Breast epithelium (tissue), 4 donors: ENCODE results near the gene MAP1LC3B2. TPM values are rescaled to one million over a fixed set of nuclear protein-coding genes. Genes with fewer than 3 reads are reported as not detected.

ENCODE experiments used
- DNase-seq, 2 donors: peaks; one replicate each; pipeline ENCODE4 v3.0.0-alpha.2; 2019; ENCODE audit warnings: low spot score in 2 of 2
- H3K27ac ChIP-seq, 2 donors: fragments of 200-600 bp; sonication (generic) in 1 of 2; one replicate each; pipeline ENCODE4 v1.5.1; 2016 to 2019; ENCODE audit warnings: mild to moderate bottlenecking in 1 of 2
- H3K27me3 ChIP-seq, 2 donors: fragments of 200-600 bp; sonication (generic) in 1 of 2; one replicate each; pipeline versions ENCODE4 v1.5.1 to v1.6.0; 2017 to 2019; ENCODE audit warnings: control low read depth in 1 of 2, mild to moderate bottlenecking in 1 of 2
- H3K36me3 ChIP-seq: fragments of 200-600 bp; one replicate; pipeline ENCODE4 v1.5.1; 2019
- H3K4me1 ChIP-seq, 2 donors: fragments of 200-600 bp; sonication (generic); one replicate each; pipeline ENCODE4 v1.5.1; 2016 to 2019; ENCODE audit warnings: control low read depth in 1 of 2
- H3K4me3 ChIP-seq, 3 donors: fragments of 200-600 bp; sonication (generic); 1 replicate in 2 of 3; 2 replicates in 1 of 3; pipeline ENCODE4 v1.5.1; 2016 to 2019; ENCODE audit warnings: mild to moderate bottlenecking in 3 of 3, moderate library complexity in 2 of 3
- H3K9me3 ChIP-seq, 2 donors: fragments of 200-600 bp; sonication (generic) in 1 of 2; one replicate each; pipeline ENCODE4 v1.5.1; 2016 to 2019; ENCODE audit warnings: control low read depth in 1 of 2
- POLR2A ChIP-seq: fragments of 450-650 bp; IDR thresholded peaks from one replicate; pipeline ENCODE4 v1.6.1; 2016; ENCODE audit warnings: antibody characterized with exemption, mild to moderate bottlenecking, moderate library complexity
- POLR2AphosphoS5 ChIP-seq, 3 donors: sonication (generic); formaldehyde crosslinking; IDR thresholded peaks; one replicate each; pipeline ENCODE4 v1.6.1; 2017; ENCODE audit warnings: antibody characterized with exemption in 3 of 3
- intact Hi-C: fragments of 100-400 bp; cut with DNase I; formaldehyde crosslinking; loops from one replicate; pipeline ENCODE4 v1.15.1; 2023; ENCODE audit warnings: low total_unique reads
- total RNA-seq, 3 donors: library from RNA; depleted of rRNA; stranded (reverse); fragments of >200 nt; gene quantifications; one replicate each; pipeline ENCODE4 v1.1.0, GENCODE V29; 2016
- TF ChIP-seq, protein P1 (sequence below), 3 donors: fragments of 450-650 bp; IDR thresholded peaks; one replicate each; pipeline ENCODE4 v1.5.1; 2016 to 2017; ENCODE audit warnings: antibody characterized with exemption in 3 of 3, mild to moderate bottlenecking in 3 of 3, moderate library complexity in 3 of 3

The MAP1LC3B2 gene
- total RNA-seq, 3 donors from 2014 or later: 0.98 to 8.5 (median 1.1) TPM

DNA sequence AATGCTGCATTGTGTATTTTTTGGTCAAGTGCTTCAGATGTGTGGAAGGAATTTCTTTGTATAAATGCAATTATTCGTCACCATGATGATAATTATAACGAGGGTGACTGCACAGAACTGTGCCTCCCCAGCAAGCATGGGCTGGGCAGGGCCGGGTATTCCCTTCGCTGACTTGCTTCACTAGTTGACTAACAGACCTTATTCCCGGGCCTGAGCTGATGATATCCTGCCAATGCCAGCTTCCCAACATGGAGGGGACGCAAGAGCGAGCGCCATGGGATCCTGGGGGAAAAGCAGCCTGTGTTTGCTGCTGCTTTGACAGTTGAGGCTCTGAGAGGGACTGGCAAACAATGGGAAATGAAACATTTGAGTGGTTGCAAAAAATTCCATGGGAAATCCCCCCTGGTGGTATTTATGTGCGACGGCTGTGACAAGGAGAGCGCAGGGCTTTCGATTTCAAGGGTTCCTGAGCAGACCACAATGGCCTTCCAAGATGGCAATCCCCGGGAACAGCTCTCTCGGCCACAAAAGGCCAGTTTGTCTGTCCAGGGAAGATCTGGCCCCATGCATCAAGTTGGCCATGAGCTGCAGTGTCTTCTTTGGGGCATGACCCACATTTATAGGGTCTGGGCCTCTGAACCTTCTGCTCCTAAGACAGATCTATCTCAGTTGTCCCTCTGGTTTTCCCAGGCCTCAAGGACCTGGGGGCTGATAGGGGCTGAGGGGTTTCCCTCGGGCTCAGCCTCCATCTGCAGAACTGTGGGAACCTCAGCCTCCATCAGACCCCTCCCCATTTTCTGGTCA, 21.9 kb upstream of the MAP1LC3B2 start:
- DNase-seq: no peak
- intact Hi-C loops: no loop called here
- no peaks in the 10 kb centered on the region for H3K9me3 ChIP-seq
- no peaks in the 10 kb centered on the region for H3K27me3 ChIP-seq
- no peak overlapping the region for H3K27ac ChIP-seq
- H3K4me1 ChIP-seq: peaks cover 6 to 9% of the 10 kb centered on the region in 2 donors
- H3K36me3 ChIP-seq: no peaks in the 10 kb centered on the region
- TF ChIP-seq POLR2AphosphoS5 (IDR thresholded peaks at IDR 0.05): no peak
- TF ChIP-seq, protein P1, sequence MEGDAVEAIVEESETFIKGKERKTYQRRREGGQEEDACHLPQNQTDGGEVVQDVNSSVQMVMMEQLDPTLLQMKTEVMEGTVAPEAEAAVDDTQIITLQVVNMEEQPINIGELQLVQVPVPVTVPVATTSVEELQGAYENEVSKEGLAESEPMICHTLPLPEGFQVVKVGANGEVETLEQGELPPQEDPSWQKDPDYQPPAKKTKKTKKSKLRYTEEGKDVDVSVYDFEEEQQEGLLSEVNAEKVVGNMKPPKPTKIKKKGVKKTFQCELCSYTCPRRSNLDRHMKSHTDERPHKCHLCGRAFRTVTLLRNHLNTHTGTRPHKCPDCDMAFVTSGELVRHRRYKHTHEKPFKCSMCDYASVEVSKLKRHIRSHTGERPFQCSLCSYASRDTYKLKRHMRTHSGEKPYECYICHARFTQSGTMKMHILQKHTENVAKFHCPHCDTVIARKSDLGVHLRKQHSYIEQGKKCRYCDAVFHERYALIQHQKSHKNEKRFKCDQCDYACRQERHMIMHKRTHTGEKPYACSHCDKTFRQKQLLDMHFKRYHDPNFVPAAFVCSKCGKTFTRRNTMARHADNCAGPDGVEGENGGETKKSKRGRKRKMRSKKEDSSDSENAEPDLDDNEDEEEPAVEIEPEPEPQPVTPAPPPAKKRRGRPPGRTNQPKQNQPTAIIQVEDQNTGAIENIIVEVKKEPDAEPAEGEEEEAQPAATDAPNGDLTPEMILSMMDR (IDR thresholded peaks at IDR 0.05): no peak
- no peak for TF ChIP-seq POLR2A
- H3K4me3 ChIP-seq: no peak overlapping the region

GRCh38 chr12:116538076-116538591, 21.0 kb upstream of the MAP1LC3B2 start:
- peaks cover 6% of the 10 kb centered on the region in 2 donors for H3K4me1 ChIP-seq
- peak overlapping the region; percentile 35 to 80 for H3K27ac ChIP-seq
- TF ChIP-seq POLR2AphosphoS5 (IDR thresholded peaks at IDR 0.05): no peak
- TF ChIP-seq, protein P1 (IDR thresholded peaks at IDR 0.05): no peak
- TF ChIP-seq POLR2A: no peak
- no peak for DNase-seq
- H3K36me3 ChIP-seq: no peaks in the 10 kb centered on the region
- intact Hi-C loops: no loop called here
- H3K9me3 ChIP-seq: no peaks in the 10 kb centered on the region
- no peaks in the 10 kb centered on the region for H3K27me3 ChIP-seq
- no peak overlapping the region for H3K4me3 ChIP-seq

DNA sequence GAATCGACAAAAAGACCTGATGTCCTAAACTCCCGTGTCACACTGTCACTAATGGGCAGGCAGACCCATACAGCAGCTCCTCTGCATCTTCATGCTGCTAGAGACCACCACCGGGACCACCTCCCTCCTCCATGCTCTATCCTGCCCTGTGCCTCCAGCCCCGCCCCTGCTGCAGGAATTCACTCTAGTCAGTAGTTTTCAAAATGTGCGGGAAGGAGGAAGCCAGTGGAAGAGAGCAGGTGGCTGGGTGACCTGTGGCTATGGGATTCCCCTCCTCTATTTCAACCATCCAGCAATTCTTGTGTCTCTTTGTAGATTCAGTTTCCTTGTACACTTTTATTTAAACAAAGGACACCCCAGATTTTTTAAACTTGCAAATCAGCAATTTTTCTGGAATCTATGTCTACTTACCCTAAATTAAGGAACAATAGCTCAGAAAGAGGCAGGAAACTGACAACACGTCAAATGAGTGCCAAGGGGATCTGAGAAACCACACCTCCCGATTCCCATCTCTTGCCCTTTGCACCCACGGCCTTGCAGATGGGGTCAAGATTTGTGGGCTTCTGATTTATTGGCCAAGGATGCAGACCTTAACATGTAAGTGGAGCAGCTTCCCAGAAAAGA, 20.4 kb upstream of the MAP1LC3B2 start:
- H3K4me3 ChIP-seq: no peak overlapping the region
- no peak for DNase-seq
- no peaks in the 10 kb centered on the region for H3K36me3 ChIP-seq
- H3K27ac ChIP-seq: peak overlapping the region; percentile 35 to 80
- peaks cover 6% of the 10 kb centered on the region in 2 donors for H3K4me1 ChIP-seq
- intact Hi-C loops: no loop called here
- H3K9me3 ChIP-seq: no peaks in the 10 kb centered on the region
- TF ChIP-seq POLR2AphosphoS5 (IDR thresholded peaks at IDR 0.05): no peak
- TF ChIP-seq POLR2A: no peak
- TF ChIP-seq, protein P1 (IDR thresholded peaks at IDR 0.05): no peak
- H3K27me3 ChIP-seq: no peaks in the 10 kb centered on the region

DNA sequence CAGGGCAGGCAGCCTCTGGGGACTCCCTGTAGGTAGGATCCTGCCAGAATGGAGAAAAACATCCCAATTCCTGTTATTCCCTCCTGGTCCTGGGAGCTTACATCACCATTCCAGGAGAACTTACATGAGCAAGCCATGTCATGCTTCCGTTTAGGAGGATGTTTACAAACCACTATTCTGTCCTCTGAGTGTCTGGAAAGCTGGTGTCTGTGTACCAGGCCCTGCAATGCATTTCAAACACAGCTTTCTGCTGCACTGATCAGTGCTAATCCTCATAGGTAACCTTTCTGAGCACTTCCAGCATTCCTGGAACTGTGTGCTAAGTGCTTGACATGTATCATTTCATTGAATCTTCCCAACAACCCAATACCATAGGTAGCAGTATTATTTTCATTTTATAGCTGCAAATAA, 19.8 kb upstream of the MAP1LC3B2 start:
- Histone ChIP-seq H3K36me3 (no peaks in the 10 kb centered on the region), H3K4me1 (peaks cover 6 to 9% of the 10 kb centered on the region in 2 donors), H3K9me3 (no peaks in the 10 kb centered on the region), H3K27ac (peak overlapping the region; percentile 35 to 80), H3K4me3 (no peak overlapping the region), H3K27me3 (no peaks in the 10 kb centered on the region)
- intact Hi-C loops: no loop called here
- no peak for DNase-seq
- no peak for TF ChIP-seq POLR2AphosphoS5 (IDR thresholded peaks at IDR 0.05)

- Histone ChIP-seq H3K27me3 (no peaks in the 10 kb centered on the region), H3K9me3 (no peaks in the 10 kb centered on the region), H3K4me1 (peaks cover 5 to 6% of the 10 kb centered on the region in 2 donors), H3K27ac (peak overlapping the region; percentile 35 to 80), H3K36me3 (no peaks in the 10 kb centered on the region), H3K4me3 (peak overlapping the region in 1 of 3 donors; percentile 9)
- no peak for TF ChIP-seq POLR2A
- TF ChIP-seq, protein P1 (IDR thresholded peaks at IDR 0.05): no peak
- TF ChIP-seq POLR2AphosphoS5 (IDR thresholded peaks at IDR 0.05): no peak
- DNase-seq: peak in 1 of 2 donors; percentile 58
- intact Hi-C loops: no loop called here
Observed at GRCh38 chr12:116539905-116540482, 19.2 kb upstream of the MAP1LC3B2 start.
